Measurements from ENCODE around the gene IL15RA.

GRCh38 chr10:5970066-5970465 is 7.3 kb downstream of the IL15RA start:
- TF ChIP-seq CTCF (IDR thresholded peaks at IDR 0.05) (no peak), EP300 (IDR thresholded peaks at IDR 0.05) (no peak), POLR2AphosphoS5 (IDR thresholded peaks at IDR 0.05) (no peak), POLR2A (IDR thresholded peaks at IDR 0.05) (no peak)
